Activated T-cell treated with anti-CD3 and anti-CD28 coated beads, Interleukin-2, amount 50 U/mL, for 1 hour (primary cell): ENCODE measurements around the gene RBMXL2.

ENCODE experiments used
- DNase-seq: peaks from one replicate; pipeline ENCODE4 v3.0.0-alpha.2; 2020

RBMXL2 gene

DNA sequence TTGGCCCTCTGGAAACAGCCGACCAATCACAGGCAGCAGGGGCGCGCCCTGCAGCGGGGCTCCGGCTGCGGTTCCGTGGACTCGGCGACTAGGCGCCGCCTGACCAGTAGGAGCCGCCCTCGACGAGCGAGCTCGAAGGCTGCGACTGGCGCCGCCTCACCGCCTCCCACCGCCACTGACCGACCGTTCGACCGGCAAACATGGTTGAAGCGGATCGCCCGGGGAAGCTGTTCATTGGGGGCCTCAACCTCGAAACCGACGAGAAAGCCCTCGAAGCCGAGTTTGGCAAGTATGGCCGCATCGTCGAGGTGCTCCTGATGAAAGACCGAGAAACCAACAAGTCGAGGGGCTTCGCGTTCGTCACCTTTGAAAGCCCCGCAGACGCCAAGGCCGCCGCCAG is at the start of gene RBMXL2:
RBMXL2 (plus strand) TSS at position 78 of the 400 bp plus-strand sequence; CDS start at position 201, 123 bp downstream.
- DNase-seq, result no peak

DNA sequence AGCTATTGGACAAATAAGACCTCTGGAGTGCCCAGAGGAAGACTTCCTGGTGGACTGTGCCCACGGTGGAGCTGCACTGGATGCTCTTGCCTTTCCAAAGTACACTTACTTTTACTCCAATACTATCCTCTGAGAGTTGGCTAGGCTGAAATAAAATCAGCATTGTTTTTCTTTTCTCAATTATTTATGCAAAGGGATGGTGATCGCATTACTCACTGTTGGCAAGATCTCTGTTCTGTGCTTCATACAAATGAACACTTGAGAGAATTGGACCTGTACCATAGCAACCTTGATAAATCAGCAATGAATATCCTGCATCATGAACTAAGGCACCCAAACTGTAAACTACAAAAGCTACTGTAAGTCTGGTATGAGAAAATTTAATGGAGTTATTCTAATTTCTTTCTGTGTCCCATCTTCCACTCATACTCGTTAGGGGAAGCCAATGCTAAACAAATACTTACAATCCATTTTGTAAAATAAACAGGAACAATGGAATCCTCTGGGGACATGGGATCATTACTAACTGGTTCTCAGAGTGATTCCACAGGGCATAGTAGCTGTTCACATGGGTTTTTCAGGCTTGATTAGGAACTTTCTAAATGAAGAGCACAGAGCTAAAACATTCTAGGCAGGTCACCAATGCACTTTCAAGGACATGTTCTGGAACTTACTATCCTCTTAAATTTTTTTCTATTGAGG is 42.2 kb upstream of the RBMXL2 start:
- no peak for DNase-seq

DNA sequence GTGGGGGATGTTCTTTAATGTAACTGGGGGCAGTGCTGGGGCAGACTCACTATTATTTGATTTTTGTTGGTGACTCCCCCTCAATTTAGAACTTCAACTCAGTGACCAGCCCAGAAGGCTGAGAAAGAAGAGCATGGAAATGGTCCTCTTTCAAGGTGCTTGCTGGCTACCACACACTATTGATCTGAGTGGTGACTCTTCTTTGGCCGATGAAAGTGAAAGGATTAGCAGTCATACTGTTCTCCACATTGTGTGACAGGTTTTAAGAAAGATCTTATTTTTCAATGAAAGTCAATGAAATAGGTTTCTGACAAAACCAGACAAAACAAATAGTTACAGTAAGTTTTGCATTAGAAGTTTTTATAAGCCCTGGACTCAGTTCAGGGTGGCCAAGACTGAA is 38.6 kb upstream of the RBMXL2 start:
- no peak for DNase-seq

DNA sequence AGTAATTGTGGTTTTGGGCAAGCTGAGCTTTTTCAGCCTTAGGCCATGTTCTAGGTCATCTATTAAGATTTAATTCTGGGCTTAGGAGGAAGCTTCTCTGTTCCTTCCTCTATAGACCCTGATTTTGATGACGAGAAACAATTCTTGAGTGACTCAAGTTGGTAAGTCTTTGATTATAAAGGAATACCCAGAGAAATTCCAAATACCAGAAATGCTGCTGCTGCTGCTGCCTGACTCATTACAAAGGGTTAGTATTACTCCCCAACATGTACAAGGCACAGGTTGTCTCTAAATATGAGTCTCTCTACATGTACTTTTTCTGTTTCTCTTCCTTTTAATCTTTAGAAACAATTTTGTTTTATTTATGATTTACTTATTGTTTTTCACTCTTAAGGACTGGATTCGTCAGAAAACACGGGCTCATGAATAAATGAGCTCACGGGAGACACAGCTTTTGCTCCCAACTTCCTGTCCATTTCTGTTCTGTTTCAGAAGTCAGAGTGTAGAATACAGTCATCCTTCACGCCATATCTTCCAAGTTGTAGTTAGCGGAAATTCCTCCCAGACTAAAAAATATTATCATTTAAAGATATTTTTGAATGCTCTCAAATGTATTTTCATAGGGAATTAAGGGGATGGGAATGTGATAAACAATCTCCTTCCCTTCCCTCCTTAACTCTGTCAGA is 31.8 kb upstream of the RBMXL2 start:
- DNase-seq, result no peak

DNA sequence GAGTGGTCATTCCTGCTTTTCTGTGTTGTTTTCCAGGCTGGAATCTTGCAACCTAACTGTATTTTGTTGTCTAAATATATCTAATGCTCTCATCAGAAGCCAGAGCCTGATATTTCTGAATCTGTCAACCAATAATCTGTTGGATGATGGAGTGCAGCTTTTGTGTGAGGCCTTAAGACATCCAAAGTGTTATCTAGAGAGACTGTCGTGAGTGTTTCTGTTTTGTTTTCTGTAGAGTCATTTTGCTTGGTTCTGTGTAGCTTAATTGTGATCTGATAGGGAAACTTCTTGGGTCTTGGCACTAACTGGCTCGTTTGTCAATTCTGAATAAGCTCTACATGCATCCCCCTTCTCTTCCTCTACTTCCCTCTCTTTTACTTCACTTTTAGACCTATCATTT is 31.2 kb upstream of the RBMXL2 start:
- DNase-seq, result no peak

DNA sequence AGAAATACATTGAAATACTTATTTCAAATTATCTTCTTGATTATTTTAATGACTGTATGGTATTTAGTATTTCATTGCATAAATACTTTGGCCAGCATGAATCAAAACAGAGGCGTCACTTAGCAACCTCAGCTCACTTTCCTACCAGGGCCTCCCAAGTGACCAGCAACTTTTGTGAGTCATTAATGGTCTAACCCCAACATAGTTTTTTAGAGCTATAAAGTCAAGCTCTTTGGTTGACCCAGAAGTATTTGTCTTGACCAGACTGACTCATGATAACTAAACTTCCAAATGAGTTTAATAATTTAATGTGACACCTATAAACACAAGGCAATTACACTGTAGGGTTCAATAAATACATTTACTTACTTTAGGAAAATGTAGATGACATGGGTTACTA is 27.9 kb upstream of the RBMXL2 start:
- no peak for DNase-seq

DNA sequence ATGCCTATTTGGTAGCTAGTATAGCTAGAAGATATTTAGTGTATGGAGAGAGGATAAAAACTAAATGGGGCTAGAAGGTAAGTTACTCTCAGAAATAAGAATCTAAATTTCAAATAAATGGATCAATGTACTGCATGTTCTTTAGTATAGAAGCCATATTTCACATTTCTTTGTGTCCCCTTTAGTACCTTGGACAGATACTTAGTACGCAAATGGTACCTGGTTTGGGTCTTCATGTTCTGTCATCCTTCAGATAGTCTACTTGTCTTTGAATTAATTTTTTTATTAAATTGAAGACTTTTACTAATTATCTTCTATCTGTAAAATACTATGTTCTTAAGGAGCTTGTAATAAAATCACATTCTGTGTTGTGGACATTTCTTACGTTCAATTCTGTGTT is 26.3 kb upstream of the RBMXL2 start:
- DNase-seq, result no peak

DNA sequence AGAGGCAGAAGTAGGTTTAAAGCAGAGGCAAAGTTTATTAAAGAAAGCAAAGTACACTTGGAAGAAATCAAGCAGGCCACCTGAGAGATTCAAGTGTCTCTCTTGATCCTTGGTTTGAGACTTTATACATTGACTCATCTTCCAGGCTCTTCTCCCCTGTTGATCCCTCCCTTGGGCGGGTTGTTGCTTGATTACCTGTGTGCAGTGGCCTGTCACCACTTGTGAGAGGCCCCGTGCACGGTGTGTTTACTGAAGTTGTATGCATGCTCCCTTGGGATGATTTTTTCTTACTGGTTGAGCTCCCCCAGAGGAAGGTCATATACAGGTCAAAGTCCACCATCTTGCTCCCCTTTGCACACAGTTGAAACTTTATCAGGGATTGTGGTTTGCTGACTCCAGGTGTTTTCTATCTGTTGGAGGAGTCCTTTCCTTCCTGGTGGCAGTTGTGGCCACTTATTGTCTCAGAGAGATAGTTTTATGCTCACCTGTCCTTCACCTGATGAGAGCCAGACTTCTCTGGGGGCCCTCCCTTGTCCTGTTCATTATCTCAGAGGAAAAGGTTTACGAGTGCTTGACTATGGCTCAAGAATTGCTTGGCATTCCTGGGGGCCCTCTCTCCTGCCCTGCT is 16.3 kb upstream of the RBMXL2 start:
- no peak for DNase-seq

DNA sequence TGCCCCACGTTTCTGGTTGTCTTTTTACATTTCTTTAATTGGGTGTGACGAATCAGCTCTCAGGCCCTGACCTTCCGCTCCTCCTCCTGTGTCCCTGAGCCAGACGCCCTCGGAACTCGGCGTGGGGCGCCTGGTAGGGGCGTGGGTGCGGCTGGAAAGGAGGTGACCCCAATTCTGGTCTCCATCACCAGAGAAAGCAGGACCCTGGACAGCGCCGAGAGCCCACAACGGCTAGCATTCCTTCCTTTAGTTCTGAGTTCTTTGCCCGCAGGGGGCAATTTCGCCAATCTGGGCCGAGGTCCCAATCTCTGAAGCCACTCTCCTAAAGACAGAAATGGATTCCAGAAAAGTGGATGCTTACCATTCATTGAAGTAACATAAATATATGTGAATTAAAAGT is 11.7 kb upstream of the RBMXL2 start:
- no peak for DNase-seq

DNA sequence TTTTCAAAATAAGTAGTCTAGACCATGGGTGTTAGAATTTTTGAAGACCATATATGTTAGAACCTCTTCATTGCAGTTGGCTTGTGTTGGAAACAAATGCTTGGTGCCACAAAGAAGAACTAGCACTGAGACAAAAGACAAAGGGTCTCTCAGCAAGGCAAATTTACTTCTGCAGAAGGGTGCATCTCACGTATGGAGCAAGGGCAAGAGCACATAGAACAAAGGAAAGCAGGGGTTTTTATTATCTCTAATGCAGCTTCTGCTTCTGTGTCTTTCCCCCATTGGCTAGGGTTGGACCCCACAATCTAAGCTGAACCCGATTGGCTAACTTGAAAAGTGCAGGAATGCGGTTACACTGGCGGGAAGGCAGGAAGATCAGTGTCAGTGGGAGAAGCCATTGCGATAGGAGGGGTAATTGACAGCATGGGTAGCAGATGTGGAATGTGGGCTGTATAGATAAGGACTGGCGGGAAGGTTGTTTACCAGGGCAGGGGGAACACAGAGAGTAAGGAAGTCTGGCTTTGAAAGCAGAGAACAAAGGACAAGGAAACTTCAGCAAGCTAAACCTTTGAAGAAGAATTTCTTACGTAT is 9.2 kb upstream of the RBMXL2 start:
- no peak for DNase-seq

DNA sequence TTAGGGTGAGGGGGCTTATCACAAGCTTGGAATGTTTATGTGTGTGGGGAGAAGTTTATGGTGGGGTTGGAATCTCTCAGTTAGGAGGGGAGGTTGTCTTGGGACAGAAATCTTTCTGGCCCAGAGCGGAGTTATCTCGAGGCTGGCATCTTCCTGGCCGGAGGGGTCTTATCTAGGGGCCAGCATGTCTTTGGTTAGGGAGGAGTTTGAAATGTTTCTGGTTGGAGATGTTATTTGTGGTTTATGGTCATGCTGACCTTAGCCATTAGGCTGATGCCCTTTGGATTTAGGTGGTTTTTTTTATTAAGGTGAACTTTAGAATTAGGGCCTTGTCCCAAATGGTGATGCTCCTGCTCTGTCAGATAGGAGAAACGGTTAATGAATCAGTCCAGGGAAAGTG is 7.9 kb upstream of the RBMXL2 start:
- no peak for DNase-seq

DNA sequence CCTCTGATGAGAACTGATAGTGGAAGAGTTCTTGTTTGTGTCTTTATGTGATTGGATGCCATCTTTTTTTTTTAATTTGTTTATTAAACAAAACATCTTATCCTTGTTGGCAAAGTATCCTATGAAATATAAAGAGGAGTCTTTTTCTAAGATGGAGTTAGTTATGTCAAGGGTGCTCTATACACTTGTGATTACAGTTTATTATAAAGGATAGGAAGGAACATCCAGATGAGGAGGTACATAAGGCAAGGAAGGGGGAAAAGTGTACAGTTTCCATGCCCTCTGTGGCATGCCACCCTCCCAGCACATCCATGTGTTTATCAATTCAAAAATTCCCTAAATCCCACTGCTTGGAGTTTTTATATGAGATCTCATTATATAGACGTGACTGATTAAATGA is 7.4 kb upstream of the RBMXL2 start:
- no peak for DNase-seq

DNA sequence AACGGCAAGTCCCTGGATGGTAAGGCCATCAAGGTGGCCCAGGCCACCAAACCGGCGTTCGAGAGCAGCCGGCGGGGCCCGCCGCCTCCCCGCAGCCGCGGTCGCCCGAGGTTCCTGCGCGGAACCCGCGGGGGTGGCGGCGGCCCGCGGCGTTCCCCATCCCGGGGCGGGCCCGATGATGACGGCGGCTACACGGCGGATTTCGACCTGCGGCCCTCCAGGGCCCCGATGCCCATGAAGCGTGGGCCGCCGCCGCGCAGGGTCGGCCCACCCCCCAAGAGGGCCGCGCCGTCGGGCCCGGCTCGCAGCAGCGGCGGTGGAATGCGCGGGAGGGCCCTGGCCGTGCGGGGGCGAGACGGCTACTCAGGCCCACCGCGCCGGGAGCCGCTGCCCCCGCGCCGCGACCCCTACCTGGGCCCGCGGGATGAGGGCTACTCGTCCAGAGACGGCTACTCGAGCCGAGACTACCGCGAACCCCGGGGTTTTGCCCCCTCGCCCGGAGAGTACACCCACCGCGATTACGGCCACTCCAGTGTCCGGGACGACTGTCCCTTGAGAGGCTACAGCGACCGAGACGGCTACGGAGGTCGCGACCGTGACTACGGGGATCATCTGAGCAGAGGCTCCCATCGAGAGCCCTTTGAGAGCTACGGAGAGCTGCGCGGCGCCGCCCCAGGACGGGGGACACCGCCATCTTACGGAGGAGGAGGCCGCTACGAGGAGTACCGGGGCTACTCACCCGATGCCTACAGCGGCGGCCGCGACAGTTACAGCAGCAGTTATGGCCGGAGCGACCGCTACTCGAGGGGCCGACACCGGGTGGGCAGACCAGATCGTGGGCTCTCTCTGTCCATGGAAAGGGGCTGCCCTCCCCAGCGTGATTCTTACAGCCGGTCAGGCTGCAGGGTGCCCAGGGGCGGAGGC is 792 bp downstream of the RBMXL2 start:
- no peak for DNase-seq

DNA sequence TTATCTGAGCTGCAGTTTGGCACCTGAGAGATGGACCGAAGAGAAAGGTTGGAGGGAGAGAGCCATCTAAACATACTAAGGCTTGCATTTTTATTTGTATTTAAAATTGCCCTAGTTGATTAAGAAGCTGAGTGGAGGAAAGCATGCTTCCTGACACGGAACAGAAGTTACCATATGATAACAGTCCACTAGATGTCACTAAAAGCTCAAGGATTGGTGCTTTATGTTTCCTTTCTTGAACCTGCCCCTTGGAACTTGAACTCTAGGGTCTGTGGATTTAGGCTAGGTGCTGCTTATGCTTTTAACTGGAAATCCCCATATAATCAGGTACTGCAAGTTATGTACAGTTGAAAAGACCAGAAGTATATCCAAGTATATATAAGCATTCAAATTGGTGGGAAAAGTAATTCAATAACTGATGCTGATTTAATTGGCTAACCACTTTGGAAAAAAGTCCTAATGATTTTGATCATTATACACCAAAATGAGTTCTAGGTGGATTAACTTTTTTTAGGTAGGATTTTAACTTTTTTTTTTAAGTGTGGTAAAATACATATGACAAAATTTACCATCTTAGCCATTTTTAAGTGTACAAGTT is 9.5 kb downstream of the RBMXL2 start:
- no peak for DNase-seq

DNA sequence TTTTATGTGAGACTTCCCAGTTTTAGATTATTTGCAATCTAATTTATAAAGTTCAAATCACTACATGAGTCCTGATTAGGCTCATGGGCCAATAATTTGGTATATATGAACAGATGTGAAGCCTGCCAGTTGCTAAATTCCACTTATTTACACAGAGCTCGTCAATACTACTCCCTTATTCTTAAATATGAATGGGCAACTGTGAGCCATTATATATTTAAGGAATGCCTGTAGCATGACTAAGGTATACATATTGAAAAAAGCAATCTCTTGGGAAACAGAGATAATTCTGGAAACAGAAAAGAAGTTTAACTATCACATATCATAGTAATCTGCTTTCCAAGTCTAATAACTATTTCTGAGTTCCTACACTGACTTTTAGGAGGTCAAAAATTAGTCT is 27.0 kb downstream of the RBMXL2 start:
- DNase-seq, result no peak

DNA sequence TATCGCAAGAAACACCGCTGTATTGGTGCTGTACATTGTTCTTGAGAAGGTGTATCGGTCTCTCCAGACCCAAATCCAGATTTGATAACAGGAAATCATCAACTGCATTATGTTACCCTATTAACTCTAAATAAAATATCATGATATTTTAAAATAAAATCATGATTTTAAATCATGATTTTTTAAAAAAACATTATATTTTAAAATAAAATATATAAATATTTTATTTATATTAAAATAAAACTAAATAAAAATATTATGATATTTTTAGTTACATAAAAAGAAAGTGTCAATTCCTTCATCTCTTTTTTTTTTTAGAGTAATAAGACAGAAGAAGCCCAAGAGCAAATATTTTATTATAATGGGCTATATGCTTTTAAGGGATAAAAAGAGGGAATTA is 27.6 kb downstream of the RBMXL2 start:
- no peak for DNase-seq

DNA sequence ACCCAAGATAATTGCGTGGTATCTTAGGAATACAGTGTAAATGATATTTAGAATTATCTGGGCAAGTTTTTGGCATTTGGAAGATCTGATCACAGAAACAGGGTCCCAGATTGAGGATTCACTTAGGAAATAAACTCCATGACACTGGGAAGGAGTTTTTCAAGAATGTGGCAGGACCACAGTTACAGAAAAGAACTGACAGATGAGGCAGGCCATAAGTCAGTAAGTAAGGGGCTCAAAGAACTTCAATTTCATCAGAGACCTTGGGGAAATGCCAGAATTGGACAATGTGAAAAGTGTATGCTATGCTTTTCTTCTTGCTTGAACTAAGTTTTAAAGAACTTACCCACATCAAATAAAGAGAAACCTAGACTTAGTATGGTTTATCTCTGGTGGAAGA is 49.3 kb downstream of the RBMXL2 start:
- DNase-seq, result no peak
